ENCODE measurements around the gene PIK3C2A.

Gene PIK3C2A

GRCh38 chr11:17163291-17163690 lies 44.5 kb downstream of the PIK3C2A start:
- peaks cover 12% of the 10 kb centered on the region; the same call in 1 of the 2 replicates for H3K79me2 ChIP-seq (ENCODE audit: insufficient read depth, low read depth)
- no peaks in the 10 kb centered on the region for H4K20me1 ChIP-seq (ENCODE audit: insufficient read depth)
- H3K4me2 ChIP-seq: no peak overlapping the region
- no peaks in the 10 kb centered on the region; the same call in 1 of the 2 replicates for H3K36me3 ChIP-seq (ENCODE audit: insufficient read depth)
- TF ChIP-seq, protein P1, sequence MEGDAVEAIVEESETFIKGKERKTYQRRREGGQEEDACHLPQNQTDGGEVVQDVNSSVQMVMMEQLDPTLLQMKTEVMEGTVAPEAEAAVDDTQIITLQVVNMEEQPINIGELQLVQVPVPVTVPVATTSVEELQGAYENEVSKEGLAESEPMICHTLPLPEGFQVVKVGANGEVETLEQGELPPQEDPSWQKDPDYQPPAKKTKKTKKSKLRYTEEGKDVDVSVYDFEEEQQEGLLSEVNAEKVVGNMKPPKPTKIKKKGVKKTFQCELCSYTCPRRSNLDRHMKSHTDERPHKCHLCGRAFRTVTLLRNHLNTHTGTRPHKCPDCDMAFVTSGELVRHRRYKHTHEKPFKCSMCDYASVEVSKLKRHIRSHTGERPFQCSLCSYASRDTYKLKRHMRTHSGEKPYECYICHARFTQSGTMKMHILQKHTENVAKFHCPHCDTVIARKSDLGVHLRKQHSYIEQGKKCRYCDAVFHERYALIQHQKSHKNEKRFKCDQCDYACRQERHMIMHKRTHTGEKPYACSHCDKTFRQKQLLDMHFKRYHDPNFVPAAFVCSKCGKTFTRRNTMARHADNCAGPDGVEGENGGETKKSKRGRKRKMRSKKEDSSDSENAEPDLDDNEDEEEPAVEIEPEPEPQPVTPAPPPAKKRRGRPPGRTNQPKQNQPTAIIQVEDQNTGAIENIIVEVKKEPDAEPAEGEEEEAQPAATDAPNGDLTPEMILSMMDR (conservative IDR thresholded peaks at IDR 0.05; ENCODE audit: low read depth, low read length): no peak
- peaks cover 92% of the 10 kb centered on the region for H3K4me1 ChIP-seq (ENCODE audit: low read depth, poor library complexity, severe bottlenecking)
- H3K27ac ChIP-seq: no peak overlapping the region
- H3K27me3 ChIP-seq (ENCODE audit: insufficient read depth, low read depth): no peaks in the 10 kb centered on the region
- H3K9ac ChIP-seq: no peak overlapping the region
- no peak overlapping the region for H3K4me3 ChIP-seq (IDR thresholded peaks at IDR 0.05; ENCODE audit: insufficient read depth, low read depth, low read length)
- H2AFZ ChIP-seq (ENCODE audit: low read depth): no peak overlapping the region

GRCh38 chr11:17162376-17162775 lies 45.4 kb downstream of the PIK3C2A start:
- Histone ChIP-seq H3K4me1 (ENCODE audit: low read depth, poor library complexity, severe bottlenecking) (peaks cover 95% of the 10 kb centered on the region), H3K4me2 (peak overlapping the region; percentile 75), H3K79me2 (ENCODE audit: insufficient read depth, low read depth) (peaks cover 5% of the 10 kb centered on the region; the same call in 1 of the 2 replicates), H3K9ac (no peak overlapping the region), H3K27me3 (ENCODE audit: insufficient read depth, low read depth) (no peaks in the 10 kb centered on the region), H2AFZ (ENCODE audit: low read depth) (no peak overlapping the region), H3K27ac (no peak overlapping the region), H4K20me1 (ENCODE audit: insufficient read depth) (no peaks in the 10 kb centered on the region), H3K4me3 (IDR thresholded peaks at IDR 0.05; ENCODE audit: insufficient read depth, low read depth, low read length) (no peak overlapping the region), H3K36me3 (ENCODE audit: insufficient read depth) (no peaks in the 10 kb centered on the region; the same call in 1 of the 2 replicates)
- TF ChIP-seq, protein P1 (conservative IDR thresholded peaks at IDR 0.05; ENCODE audit: low read depth, low read length): no peak

GRCh38 chr11:17161515-17161914 lies 46.3 kb downstream of the PIK3C2A start:
- H3K4me3 ChIP-seq (IDR thresholded peaks at IDR 0.05; ENCODE audit: insufficient read depth, low read depth, low read length): no peak overlapping the region
- H4K20me1 ChIP-seq (ENCODE audit: insufficient read depth): no peaks in the 10 kb centered on the region
- peak overlapping the region; percentile 75 for H3K4me2 ChIP-seq
- H3K9ac ChIP-seq: no peak overlapping the region
- TF ChIP-seq, protein P1 (conservative IDR thresholded peaks at IDR 0.05; ENCODE audit: low read depth, low read length): no peak
- H3K27ac ChIP-seq: peak overlapping the region; percentile 15; the same call in 1 of the 2 replicates
- no peak overlapping the region for H2AFZ ChIP-seq (ENCODE audit: low read depth)
- H3K79me2 ChIP-seq (ENCODE audit: insufficient read depth, low read depth): peaks cover 5% of the 10 kb centered on the region; the same call in 1 of the 2 replicates
- no peaks in the 10 kb centered on the region; the same call in 1 of the 2 replicates for H3K36me3 ChIP-seq (ENCODE audit: insufficient read depth)
- no peaks in the 10 kb centered on the region for H3K27me3 ChIP-seq (ENCODE audit: insufficient read depth, low read depth)
- peaks cover 97% of the 10 kb centered on the region for H3K4me1 ChIP-seq (ENCODE audit: low read depth, poor library complexity, severe bottlenecking)

DNA sequence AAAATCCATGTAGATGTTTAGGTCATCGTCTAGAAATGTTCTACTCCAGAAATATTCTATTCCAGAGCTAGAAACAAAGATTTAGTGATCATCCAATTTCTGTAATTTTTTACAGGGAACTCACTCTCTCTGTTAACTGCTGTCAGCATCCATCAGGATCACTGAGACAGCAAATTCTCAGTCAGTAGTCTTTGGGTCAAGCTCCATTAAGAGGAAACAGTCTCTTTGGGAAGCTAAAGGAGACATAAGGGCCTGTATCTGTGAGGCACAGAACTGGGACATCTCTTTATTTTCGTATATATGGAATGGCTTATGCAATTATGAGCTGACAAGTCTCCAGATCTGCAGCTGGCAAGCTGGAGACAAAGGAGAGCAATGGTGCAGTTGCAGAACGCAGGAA lies 48.3 kb downstream of the PIK3C2A start:
- Histone ChIP-seq H3K4me2 (no peak overlapping the region; the same call in 1 of the 2 replicates), H3K9ac (no peak overlapping the region), H3K36me3 (ENCODE audit: insufficient read depth) (no peaks in the 10 kb centered on the region; the same call in 1 of the 2 replicates), H4K20me1 (ENCODE audit: insufficient read depth) (no peaks in the 10 kb centered on the region), H3K27ac (no peak overlapping the region), H2AFZ (ENCODE audit: low read depth) (no peak overlapping the region), H3K79me2 (ENCODE audit: insufficient read depth, low read depth) (peaks cover 5% of the 10 kb centered on the region; the same call in 1 of the 2 replicates), H3K27me3 (ENCODE audit: insufficient read depth, low read depth) (no peaks in the 10 kb centered on the region), H3K4me3 (IDR thresholded peaks at IDR 0.05; ENCODE audit: insufficient read depth, low read depth, low read length) (no peak overlapping the region), H3K4me1 (ENCODE audit: low read depth, poor library complexity, severe bottlenecking) (peaks cover 98% of the 10 kb centered on the region)
- TF ChIP-seq, protein P1 (conservative IDR thresholded peaks at IDR 0.05; ENCODE audit: low read depth, low read length): no peak
